ENCODE results near the gene NANOGP8. TPM values are rescaled to one million over a fixed set of nuclear protein-coding genes. Genes with fewer than 3 reads are reported as not detected.
"Not testable (repeated sequence)": the region's sequence is repeated elsewhere in the genome, so short reads cannot be mapped to it uniquely, and the experiment has no call there.

Gene NANOGP8
- total and polyA plus RNA-seq, 4 donors, result 0.17 TPM; not detected in 3

DNA sequence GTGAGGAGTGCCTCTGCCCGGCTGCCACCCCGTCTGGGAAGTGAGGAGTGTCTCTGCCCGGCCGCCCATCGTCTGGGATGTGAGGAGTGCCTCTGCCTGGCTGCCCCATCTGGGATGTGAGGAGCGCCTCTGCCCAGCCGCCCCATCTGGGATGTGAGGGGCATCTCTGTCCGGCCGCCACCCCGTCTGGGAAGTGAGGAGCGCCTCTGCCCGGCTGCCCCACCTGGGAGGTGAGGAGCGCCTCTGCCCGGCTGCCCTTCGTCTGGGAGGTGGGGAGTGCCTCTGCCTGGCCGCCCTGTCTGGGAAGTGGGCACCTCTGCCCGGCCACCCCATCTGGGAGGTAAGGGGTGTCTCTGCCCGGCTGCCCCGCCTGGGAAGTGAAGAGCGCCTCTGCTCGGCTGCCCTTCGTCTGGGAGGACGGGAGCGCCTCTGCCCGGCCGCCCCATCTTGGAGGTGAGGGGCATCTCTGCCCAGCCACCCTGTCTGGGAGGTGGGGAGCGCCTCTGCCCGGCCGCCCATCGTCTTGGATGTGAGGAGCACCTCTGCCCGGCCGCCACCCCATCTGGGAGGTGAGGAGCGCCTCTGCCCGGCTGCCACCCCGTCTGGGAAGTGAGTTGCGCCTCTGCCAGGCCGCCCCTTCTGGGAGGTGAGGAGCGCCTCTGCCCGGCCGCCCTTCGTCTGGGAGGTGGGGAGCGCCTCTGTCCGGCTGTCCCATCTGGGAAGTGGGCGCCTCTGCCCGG, 3.3 kb downstream of the NANOGP8 start:
- H3K27ac ChIP-seq (ENCODE audit: low read depth in 1 of 2, low read length in 2 of 2); H3K36me3 ChIP-seq (ENCODE audit: control insufficient read depth in 4 of 4, insufficient read depth in 3 of 4, low read depth in 1 of 4, low read length in 3 of 4); H3K9ac ChIP-seq (ENCODE audit: low read depth in 1 of 2, low read length in 2 of 2); H3K4me1 ChIP-seq (ENCODE audit: control insufficient read depth in 4 of 4, insufficient read depth in 4 of 4, low read length in 3 of 4); DNase-seq (ENCODE audit: low spot score); H3K9me3 ChIP-seq (ENCODE audit: control insufficient read depth in 4 of 4, low read length in 3 of 4); H3K27me3 ChIP-seq (ENCODE audit: control insufficient read depth in 4 of 4, insufficient read depth in 4 of 4, low read length in 3 of 4); H3K4me3 ChIP-seq (ENCODE audit: low read depth in 1 of 3, low read length in 3 of 3): not testable (repeated sequence)
- 93% methylated on average over 45 of the region's 45 CpGs for WGBS

DNA sequence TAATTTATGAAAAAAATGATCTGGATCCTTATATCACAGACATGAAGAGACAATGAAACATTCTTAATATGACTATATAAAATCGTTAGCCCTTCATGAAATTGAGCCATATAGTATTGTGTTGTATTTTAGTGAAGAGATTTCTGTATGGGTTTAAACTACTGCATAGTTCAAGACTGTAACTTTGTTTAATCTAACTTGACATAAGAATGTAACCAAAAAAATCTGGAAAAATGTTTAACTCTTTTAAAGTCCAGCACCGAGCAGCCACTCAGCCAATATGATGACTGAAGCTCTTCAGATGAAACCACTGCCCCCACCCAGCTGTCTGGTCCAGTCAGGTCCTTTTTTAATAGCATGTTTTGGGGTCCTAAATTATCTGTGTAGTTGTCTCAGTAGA, 4.9 kb downstream of the NANOGP8 start:
- Histone ChIP-seq H3K4me1 (ENCODE audit: control insufficient read depth in 4 of 4, insufficient read depth in 4 of 4, low read length in 3 of 4) (no peaks in the 10 kb centered on the region), H3K4me3 (ENCODE audit: low read depth in 1 of 3, low read length in 3 of 3) (no peak overlapping the region), H3K27ac (ENCODE audit: low read depth in 1 of 2, low read length in 2 of 2) (no peak overlapping the region), H3K9ac (ENCODE audit: low read depth in 1 of 2, low read length in 2 of 2) (no peak overlapping the region), H3K36me3 (ENCODE audit: control insufficient read depth in 4 of 4, insufficient read depth in 3 of 4, low read depth in 1 of 4, low read length in 3 of 4) (no peaks in the 10 kb centered on the region), H3K27me3 (ENCODE audit: control insufficient read depth in 4 of 4, insufficient read depth in 4 of 4, low read length in 3 of 4) (no peaks in the 10 kb centered on the region), H3K9me3 (ENCODE audit: control insufficient read depth in 4 of 4, low read length in 3 of 4) (no peaks in the 10 kb centered on the region)
- DNase-seq (ENCODE audit: low spot score), result no peak
- TF ChIP-seq, protein P1, sequence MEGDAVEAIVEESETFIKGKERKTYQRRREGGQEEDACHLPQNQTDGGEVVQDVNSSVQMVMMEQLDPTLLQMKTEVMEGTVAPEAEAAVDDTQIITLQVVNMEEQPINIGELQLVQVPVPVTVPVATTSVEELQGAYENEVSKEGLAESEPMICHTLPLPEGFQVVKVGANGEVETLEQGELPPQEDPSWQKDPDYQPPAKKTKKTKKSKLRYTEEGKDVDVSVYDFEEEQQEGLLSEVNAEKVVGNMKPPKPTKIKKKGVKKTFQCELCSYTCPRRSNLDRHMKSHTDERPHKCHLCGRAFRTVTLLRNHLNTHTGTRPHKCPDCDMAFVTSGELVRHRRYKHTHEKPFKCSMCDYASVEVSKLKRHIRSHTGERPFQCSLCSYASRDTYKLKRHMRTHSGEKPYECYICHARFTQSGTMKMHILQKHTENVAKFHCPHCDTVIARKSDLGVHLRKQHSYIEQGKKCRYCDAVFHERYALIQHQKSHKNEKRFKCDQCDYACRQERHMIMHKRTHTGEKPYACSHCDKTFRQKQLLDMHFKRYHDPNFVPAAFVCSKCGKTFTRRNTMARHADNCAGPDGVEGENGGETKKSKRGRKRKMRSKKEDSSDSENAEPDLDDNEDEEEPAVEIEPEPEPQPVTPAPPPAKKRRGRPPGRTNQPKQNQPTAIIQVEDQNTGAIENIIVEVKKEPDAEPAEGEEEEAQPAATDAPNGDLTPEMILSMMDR (IDR thresholded peaks at IDR 0.05; ENCODE audit: low read depth, low read length, missing input control), result no peak
- TF ChIP-seq SP1 (IDR thresholded peaks at IDR 0.05) (no peak), FOXA1 (IDR thresholded peaks at IDR 0.05) (no peak), RAD21 (IDR thresholded peaks at IDR 0.05) (no peak), HNF4G (IDR thresholded peaks at IDR 0.05) (no peak), NR2F2 (IDR thresholded peaks at IDR 0.05) (no peak), EGR1 (IDR thresholded peaks at IDR 0.05; ENCODE audit: low read depth in 2 of 2) (no peak), HNF4A (conservative IDR thresholded peaks at IDR 0.05) (no peak), FOXA2 (IDR thresholded peaks at IDR 0.05) (no peak), JUND (IDR thresholded peaks at IDR 0.05) (no peak), RXRA (IDR thresholded peaks at IDR 0.05) (no peak), YY1 (IDR thresholded peaks at IDR 0.05) (no peak), GABPA (IDR thresholded peaks at IDR 0.05 in 1 of 2, conservative IDR thresholded peaks at IDR 0.05 in 1 of 2) (no peak), TAF1 (conservative IDR thresholded peaks at IDR 0.05) (no peak)
- TF ChIP-seq, protein P2, sequence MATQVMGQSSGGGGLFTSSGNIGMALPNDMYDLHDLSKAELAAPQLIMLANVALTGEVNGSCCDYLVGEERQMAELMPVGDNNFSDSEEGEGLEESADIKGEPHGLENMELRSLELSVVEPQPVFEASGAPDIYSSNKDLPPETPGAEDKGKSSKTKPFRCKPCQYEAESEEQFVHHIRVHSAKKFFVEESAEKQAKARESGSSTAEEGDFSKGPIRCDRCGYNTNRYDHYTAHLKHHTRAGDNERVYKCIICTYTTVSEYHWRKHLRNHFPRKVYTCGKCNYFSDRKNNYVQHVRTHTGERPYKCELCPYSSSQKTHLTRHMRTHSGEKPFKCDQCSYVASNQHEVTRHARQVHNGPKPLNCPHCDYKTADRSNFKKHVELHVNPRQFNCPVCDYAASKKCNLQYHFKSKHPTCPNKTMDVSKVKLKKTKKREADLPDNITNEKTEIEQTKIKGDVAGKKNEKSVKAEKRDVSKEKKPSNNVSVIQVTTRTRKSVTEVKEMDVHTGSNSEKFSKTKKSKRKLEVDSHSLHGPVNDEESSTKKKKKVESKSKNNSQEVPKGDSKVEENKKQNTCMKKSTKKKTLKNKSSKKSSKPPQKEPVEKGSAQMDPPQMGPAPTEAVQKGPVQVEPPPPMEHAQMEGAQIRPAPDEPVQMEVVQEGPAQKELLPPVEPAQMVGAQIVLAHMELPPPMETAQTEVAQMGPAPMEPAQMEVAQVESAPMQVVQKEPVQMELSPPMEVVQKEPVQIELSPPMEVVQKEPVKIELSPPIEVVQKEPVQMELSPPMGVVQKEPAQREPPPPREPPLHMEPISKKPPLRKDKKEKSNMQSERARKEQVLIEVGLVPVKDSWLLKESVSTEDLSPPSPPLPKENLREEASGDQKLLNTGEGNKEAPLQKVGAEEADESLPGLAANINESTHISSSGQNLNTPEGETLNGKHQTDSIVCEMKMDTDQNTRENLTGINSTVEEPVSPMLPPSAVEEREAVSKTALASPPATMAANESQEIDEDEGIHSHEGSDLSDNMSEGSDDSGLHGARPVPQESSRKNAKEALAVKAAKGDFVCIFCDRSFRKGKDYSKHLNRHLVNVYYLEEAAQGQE (IDR thresholded peaks at IDR 0.05), result no peak
- TF ChIP-seq, protein P3, sequence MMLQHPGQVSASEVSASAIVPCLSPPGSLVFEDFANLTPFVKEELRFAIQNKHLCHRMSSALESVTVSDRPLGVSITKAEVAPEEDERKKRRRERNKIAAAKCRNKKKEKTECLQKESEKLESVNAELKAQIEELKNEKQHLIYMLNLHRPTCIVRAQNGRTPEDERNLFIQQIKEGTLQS (IDR thresholded peaks at IDR 0.05), result no peak
- TF ChIP-seq, protein P4, sequence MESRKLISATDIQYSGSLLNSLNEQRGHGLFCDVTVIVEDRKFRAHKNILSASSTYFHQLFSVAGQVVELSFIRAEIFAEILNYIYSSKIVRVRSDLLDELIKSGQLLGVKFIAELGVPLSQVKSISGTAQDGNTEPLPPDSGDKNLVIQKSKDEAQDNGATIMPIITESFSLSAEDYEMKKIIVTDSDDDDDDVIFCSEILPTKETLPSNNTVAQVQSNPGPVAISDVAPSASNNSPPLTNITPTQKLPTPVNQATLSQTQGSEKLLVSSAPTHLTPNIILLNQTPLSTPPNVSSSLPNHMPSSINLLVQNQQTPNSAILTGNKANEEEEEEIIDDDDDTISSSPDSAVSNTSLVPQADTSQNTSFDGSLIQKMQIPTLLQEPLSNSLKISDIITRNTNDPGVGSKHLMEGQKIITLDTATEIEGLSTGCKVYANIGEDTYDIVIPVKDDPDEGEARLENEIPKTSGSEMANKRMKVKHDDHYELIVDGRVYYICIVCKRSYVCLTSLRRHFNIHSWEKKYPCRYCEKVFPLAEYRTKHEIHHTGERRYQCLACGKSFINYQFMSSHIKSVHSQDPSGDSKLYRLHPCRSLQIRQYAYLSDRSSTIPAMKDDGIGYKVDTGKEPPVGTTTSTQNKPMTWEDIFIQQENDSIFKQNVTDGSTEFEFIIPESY (IDR thresholded peaks at IDR 0.05), result no peak
- TF ChIP-seq, protein P5, sequence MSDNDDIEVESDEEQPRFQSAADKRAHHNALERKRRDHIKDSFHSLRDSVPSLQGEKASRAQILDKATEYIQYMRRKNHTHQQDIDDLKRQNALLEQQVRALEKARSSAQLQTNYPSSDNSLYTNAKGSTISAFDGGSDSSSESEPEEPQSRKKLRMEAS (IDR thresholded peaks at IDR 0.05), result no peak
- 79% methylated on average over 2 of the region's 2 CpGs for whole genome bisulfite sequencing
